Renal cortex interstitium (tissue), 11 donors: ENCODE data around the gene COA8. TPM values are rescaled to one million over a fixed set of nuclear protein-coding genes. Genes with fewer than 3 reads are reported as not detected.

Experiments
- DNase-seq, 11 donors: peaks; one replicate each; pipeline ENCODE4 v3.0.0-alpha.2; 2013; ENCODE audit warnings: low read depth in 9 of 11, low spot score in 4 of 11; ENCODE audit errors: extremely low read depth in 1 of 11
- polyA plus RNA-seq, 3 donors: library from polyadenylated mRNA; unstranded; fragments of 120-200 nt; gene quantifications; one replicate each; pipeline ENCODE4 v1.2.1, GENCODE V29; 2013; ENCODE audit not compliant: insufficient read length in 3 of 3

Gene COA8
- polyA plus RNA-seq, 3 donors: 39.7 to 41.6 (median 40.5) TPM

DNA sequence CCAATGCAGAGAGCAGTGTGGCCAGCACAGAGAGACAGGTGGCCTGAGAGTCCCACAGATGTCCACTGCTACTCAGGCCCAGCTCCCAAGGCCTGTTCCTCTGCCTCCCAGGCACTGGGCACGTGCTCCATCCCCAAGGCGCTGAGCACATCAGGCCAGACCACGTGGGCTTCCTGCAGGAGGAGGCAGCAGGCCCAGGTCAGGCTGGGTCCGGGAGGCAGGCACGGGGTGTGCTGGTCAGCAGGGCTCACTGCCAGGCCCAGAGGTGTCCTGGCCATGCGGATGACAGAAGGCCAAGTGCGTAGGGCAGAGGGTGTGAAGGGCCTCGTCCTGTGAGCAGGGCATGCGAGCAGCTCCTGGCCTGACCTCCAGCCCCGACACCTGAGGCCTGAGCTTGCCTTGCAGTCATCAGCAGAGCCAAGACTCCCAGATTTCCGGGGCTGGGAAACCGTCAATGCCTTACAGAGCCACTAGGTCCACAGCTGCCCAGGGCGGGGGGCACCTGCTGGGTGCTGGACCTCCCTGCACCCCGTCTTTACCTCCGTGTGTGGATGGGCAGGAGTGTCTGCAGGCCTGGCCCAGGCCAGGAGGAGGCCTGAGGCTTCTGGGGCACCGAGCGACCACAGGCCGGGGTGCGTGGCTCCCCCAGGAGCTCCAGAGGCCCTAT, 18.9 kb upstream of the COA8 start:
- no peak for DNase-seq

- DNase-seq: no peak
These were observed 18.2 kb upstream of the COA8 start for GRCh38 chr14:103544388-103545218.

GRCh38 chr14:103545219-103545914, 17.4 kb upstream of the COA8 start:
- no peak for DNase-seq

DNA sequence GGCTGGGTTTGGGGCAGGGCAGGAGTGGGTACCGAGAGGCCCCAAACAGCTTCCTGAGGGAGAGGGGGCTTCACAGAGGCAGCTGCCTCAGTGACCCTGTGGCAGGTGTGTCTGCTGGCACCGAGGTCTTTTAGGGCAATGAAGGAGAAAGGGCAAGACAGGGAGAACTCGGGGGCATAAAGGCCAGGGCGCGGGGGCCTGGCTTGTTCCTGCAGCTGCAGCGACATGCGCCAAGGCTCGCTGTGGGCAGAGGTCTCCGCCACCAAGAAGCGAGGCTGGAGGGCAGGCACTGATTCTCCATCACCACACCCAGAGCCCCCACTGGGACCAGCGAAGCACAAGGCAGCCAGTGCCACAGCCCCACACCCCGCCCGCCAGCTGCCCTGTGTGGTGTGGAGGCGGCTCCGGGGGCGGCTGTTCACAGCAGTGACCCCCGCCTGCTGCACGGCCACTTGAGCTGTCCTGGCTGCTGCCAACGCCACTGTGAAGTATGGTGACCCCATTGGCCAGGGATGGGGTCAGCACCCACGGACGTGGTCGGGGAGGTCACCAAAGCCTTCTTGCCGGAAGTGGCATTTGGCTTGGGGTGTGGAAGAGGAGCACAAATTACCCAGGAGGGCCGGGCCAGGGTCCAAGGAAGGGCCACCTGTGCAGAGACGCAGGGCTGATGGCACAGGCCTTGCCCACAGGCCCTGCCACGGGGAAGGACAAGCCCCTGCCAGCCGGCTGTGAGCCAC, 16.7 kb upstream of the COA8 start:
- no peak for DNase-seq

GRCh38 chr14:103546652-103547454, 15.9 kb upstream of the COA8 start:
- peak in 1 of 11 donors; percentile 47 for DNase-seq

GRCh38 chr14:103547455-103547940, 15.3 kb upstream of the COA8 start:
- no peak for DNase-seq

DNA sequence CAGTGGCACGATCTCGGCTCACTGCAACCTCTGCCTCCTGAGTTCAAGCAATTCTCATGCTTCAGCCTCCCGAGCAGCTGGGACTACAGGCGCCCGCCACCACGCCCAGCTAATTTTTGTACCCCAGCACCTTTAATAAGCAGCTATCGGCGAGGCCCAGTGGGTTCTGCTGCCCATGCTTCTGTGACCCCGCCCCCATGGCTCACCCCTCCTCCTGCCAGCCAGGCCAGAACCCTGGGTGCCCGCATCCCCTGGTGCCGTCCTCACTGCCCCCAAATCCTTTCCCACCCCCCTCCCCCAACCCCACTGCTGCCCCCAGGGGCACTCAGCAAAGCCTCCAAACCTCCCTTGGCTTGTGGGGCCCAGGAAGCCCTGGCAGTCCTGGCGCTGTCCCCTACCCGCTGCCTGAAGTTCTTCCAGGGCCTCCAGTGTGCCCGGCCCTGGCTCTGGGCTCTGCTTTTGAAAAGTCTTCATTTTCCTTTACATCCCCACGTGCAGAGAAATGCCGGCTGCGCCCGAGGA, 14.8 kb upstream of the COA8 start:
- no peak for DNase-seq

GRCh38 chr14:103548463-103549351, 14.1 kb upstream of the COA8 start:
- DNase-seq: no peak

DNA sequence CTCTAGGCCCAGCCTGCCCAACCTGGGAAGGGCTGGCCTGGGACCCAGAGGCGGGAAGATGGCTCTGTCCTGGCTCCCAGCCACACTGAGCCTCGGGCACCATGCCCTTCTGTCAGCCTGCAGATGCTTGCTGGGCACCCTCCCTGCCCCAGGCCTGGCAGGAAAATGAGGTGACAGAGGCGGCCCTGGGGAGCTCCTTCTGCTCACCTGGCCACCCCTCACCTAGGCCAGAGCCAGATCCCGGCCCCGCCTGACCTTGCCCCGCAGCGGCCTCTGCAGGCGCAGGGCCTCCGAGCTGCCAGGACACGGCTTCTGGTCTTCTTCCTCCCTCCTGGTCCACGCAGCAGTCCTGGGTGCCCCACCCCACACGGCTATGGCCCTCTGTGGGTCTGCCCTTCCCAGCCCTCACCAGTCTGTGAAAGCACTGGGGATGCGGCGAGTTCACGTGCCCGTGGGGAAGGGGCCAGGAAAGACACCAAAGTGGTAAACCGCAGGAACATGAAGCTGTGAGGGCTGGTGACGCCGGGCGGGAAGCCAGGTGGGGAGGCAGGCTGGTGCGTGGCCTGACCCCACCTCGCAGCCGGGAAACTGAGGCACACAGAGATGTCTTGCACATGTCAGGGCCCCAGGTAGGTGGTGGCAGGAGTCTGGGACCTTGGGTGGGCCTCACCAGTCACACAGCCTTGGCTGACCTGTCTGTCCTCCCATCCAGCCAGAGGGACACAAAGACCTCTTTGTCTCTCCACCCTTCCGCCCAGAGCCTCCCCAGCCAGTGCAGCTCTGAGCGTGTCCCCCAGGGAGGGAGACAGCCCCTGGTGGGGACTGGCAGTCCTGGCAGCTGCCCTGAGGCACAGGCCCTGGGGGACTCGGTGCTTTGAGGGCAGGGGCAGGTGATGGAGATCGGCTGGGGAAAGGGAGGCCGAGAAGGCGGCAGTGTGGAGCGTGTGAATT, 13.1 kb upstream of the COA8 start:
- no peak for DNase-seq

GRCh38 chr14:103550451-103551337, 12.1 kb upstream of the COA8 start:
- DNase-seq: peak in 4 of 11 donors; percentile 57 to 74 (median 70)

GRCh38 chr14:103551338-103551762, 11.4 kb upstream of the COA8 start:
- DNase-seq: no peak

- DNase-seq: no peak
These were observed 10.5 kb upstream of the COA8 start for GRCh38 chr14:103552011-103552845.

GRCh38 chr14:103552846-103553210, 9.9 kb upstream of the COA8 start:
- DNase-seq: no peak

GRCh38 chr14:103555559-103556337, 7.0 kb upstream of the COA8 start:
- DNase-seq: no peak
